GM19193 (cell line): ENCODE measurements around the gene BANF2.

Experiments
- POLR2A ChIP-seq: IDR thresholded peaks from 4 replicates; pipeline ENCODE4 v1.6.1; 2011; ENCODE audit not compliant: insufficient read depth, insufficient read length; ENCODE audit errors: extremely low read depth

BANF2 gene

GRCh38 chr20:17676378-17676759, 23.4 kb upstream of the BANF2 start:
- TF ChIP-seq POLR2A, result no peak

DNA sequence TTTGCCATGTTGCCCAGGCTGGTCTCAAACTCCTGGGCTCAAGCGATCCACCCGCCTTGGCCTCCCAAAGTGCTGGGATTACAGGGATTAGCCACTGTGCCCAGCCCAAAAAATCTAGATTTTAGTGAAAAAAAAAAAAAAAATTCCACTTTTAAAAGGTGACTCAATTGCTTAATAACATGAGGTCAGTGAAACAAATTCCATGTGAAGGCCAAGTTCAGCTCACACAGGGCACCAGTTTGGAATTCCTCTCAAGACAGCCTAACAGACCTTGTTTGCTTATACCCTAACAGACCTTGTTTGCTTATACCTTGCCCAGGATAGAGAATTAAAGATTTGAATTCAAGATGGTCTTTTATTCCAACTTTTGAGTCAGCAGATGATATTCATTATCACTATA, 22.8 kb upstream of the BANF2 start:
- no peak for TF ChIP-seq POLR2A

- TF ChIP-seq POLR2A, result no peak
Measured at GRCh38 chr20:17678295-17678694, 21.5 kb upstream of the BANF2 start.

DNA sequence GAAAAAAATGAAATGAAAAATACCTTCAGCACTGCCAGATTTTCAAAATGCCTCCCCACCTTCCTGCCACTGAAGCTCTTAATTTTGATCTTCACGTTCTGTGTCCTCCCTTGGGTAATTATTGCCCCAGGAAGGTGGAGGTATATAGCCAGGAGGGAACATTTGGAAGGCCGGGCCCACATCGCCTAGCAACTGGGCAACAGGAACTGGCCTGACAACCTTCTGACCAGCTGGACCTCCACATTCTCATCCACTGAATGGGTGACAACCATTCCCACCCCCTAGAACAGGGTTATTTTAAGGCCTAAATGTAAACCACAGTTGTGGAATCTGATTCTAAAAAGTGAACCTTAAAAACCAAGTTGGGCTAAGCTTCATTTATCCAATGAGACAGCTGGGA, 20.9 kb upstream of the BANF2 start:
- TF ChIP-seq POLR2A, result no peak

- no peak for TF ChIP-seq POLR2A
Measured at GRCh38 chr20:17679941-17680835, 19.6 kb upstream of the BANF2 start.

GRCh38 chr20:17680836-17681725, 18.7 kb upstream of the BANF2 start:
- no peak for TF ChIP-seq POLR2A

- TF ChIP-seq POLR2A, result no peak
Measured at GRCh38 chr20:17681726-17682102, 18.1 kb upstream of the BANF2 start.

DNA sequence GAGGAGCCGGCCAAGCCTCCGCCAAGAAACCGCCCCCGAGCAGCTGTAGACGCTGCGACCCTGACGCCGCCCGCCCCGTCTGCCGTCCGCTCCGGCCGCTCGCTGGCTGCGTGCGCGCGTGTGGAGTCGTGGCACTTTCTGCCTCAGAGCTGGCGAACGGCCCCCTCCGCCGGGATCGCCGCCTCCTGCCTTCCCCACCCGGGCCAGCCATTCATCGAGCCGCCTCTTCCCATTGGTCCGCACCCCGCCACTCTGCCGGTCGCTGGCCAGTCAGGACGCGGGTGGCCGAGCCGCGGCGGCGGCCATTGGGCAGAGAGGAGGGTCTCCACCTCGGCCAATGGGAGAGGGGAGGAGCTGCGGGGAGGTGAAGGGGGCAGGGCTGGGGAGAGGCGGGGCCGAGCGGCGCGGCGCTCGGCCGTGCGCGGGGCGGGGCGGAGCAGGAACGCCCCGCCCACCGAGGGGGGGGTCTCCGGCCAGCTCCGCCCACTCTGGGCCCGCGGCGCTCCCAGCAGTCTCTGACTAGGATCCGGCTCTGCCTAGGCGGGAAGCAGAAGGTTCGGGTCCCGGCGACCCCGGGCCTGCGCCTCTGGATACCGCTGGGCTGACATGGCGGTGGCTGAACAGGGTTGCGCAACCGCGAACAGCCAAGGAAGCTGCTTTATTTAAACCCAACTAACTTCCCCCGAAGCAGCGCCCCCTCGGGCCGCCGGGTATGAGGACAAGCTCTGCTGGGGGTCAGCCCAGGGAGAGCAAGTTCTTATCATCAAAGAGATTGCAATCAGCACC, 17.5 kb upstream of the BANF2 start, which contains the start of gene RRBP1:
Gene RRBP1, minus strand, starts transcription at position 140 of the 786 bp plus-strand sequence. CDS start 21,735 bp downstream, outside the sequence.
- peak; percentile 87 for TF ChIP-seq POLR2A

DNA sequence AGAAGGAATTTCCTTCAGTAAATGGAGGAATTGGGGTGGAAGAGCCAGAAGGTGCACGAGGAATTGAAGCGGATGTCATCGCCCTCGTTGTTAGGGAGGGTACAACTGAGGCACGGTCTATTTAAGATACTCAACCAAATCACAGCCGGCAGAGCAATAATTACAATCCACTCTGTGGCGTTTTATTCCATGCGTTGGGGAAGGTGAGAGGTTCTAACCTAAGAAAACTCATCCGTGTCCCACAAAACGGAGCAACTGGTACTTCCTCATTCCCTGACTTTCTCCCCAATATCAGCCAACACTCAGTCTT, 16.9 kb upstream of the BANF2 start:
- TF ChIP-seq POLR2A, result no peak

DNA sequence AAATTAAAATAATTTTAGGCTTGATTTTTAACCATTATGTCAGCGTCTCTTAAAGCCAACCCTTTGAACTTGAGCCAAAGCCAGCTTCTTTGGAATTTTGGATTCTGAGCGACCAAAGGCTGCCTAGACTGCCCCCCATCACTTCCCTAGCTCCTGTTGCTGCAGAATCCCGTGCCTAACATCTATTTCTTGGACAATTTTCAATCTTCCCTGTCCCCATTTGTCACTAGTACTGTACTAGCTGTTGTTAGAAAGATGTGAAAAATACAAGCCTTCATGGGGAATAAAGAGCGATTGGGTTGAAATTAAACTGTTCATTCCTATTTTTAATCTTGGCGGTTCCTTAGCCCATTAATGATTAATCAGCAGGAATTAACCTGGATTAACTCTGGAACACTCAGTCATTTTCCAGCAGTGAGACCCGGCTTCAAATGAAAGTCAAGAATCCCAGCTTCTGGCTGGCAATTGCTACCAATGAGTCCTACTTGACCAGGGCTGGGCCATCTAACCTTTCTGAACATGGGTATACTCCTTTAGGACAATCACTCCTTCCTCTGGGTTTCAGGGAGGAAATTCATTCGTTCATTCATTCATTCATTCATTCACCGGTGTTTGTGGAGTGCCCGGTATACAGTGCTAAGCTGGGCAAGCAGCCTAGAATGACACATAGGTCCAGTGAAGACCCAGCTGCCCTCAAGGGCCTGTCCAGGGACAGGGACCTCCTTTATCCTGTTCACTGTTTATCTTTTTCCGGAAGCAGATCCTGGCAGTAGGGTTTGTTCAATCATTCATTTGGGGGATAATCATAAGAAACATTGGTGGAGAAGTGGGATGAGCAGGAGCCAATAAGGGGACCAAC, 16.3 kb upstream of the BANF2 start:
- no peak for TF ChIP-seq POLR2A

- no peak for TF ChIP-seq POLR2A
Measured at GRCh38 chr20:17684077-17684888, 15.5 kb upstream of the BANF2 start.

GRCh38 chr20:17685168-17685567, 14.6 kb upstream of the BANF2 start:
- TF ChIP-seq POLR2A, result no peak

DNA sequence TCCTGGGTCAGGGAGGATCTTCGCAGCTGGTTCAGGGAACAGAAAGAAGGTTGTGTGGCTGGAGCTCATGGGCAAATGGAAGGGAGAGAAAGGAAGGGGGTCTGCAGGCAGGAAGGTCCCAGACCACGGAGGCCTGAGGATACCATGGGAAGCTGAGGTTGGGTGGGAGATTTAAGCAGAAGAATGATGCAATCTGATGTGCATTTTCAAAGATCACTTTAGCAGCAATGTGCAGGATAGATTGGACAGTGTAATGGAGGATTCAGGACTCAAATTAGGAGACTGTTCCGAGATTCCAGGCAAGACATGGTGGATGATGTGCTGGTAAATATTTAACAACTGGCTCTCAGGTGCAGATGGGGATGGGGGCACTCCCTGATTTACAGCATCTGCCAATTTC, 12.0 kb upstream of the BANF2 start:
- no peak for TF ChIP-seq POLR2A
